Measurements from ENCODE around the gene MUCL3.
"Not testable (repeated sequence)": the region's sequence is repeated elsewhere in the genome, so short reads cannot be mapped to it uniquely, and the experiment has no call there.

The MUCL3 gene

GRCh38 chr6:30894935-30895334 is 45.8 kb upstream of the MUCL3 start:
- DNase-seq (ENCODE audit: low read depth), result no peak
- TF ChIP-seq, protein P1, sequence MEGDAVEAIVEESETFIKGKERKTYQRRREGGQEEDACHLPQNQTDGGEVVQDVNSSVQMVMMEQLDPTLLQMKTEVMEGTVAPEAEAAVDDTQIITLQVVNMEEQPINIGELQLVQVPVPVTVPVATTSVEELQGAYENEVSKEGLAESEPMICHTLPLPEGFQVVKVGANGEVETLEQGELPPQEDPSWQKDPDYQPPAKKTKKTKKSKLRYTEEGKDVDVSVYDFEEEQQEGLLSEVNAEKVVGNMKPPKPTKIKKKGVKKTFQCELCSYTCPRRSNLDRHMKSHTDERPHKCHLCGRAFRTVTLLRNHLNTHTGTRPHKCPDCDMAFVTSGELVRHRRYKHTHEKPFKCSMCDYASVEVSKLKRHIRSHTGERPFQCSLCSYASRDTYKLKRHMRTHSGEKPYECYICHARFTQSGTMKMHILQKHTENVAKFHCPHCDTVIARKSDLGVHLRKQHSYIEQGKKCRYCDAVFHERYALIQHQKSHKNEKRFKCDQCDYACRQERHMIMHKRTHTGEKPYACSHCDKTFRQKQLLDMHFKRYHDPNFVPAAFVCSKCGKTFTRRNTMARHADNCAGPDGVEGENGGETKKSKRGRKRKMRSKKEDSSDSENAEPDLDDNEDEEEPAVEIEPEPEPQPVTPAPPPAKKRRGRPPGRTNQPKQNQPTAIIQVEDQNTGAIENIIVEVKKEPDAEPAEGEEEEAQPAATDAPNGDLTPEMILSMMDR (IDR thresholded peaks at IDR 0.05; ENCODE audit: low read depth, low read length, missing control alignments), result no peak
- H3K4me3 ChIP-seq (ENCODE audit: low read depth, low read length), result no peak overlapping the region

GRCh38 chr6:30895343-30895742 is 45.4 kb upstream of the MUCL3 start:
- TF ChIP-seq, protein P1 (IDR thresholded peaks at IDR 0.05; ENCODE audit: low read depth, low read length, missing control alignments), result no peak
- DNase-seq (ENCODE audit: low read depth), result no peak
- H3K4me3 ChIP-seq (ENCODE audit: low read depth, low read length), result no peak overlapping the region

DNA sequence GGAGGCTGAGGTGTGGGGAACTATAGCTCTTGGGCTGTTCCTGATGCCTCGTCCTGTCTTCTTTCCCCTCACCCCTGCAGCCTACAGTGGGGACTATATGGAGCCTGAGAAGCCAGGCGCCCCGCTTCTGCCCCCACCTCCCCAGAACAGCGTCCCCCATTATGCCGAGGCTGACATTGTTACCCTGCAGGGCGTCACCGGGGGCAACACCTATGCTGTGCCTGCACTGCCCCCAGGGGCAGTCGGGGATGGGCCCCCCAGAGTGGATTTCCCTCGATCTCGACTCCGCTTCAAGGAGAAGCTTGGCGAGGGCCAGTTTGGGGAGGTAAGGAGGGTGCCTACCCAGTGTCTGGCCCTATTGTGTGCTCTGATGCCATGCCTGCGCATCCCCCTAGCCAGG is 44.2 kb upstream of the MUCL3 start:
- no peak for DNase-seq (ENCODE audit: low read depth)
- TF ChIP-seq, protein P1 (IDR thresholded peaks at IDR 0.05; ENCODE audit: low read depth, low read length, missing control alignments), result no peak
- no peak overlapping the region for H3K4me3 ChIP-seq (ENCODE audit: low read depth, low read length)

GRCh38 chr6:30897882-30898281 is 42.9 kb upstream of the MUCL3 start:
- no peak for DNase-seq (ENCODE audit: low read depth)
- TF ChIP-seq, protein P1 (IDR thresholded peaks at IDR 0.05; ENCODE audit: low read depth, low read length, missing control alignments), result no peak
- no peak overlapping the region for H3K4me3 ChIP-seq (ENCODE audit: low read depth, low read length)

- DNase-seq (ENCODE audit: low read depth), result no peak
- H3K4me3 ChIP-seq (ENCODE audit: low read depth, low read length), result no peak overlapping the region
- TF ChIP-seq, protein P1 (IDR thresholded peaks at IDR 0.05; ENCODE audit: low read depth, low read length, missing control alignments), result no peak
These were observed 41.9 kb upstream of the MUCL3 start for GRCh38 chr6:30898750-30899360.

DNA sequence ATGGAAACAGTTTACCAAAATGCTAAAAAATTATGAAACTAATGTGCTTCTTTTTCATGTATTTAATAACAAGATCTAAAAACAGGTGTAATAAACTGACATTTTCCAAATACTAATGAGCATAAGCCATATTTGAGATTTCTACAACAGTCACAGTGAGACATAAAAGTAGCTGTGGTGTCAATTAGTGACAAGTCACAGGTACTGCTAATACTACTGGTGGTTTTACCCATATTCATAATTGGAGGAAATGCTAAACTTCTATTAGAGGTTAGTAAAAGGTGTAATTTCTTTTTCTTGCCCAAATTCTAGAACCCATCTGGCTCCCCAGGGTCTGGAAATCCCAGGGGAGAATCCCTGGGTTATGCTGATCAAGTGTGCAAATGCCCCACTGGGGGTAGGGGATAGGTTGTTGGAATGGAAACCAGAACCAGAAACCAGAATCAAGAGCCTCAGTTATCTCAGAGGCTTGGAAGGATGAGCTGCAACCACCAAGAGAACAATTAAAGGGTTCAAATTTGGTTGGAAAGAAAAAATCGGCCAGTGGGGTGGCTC is 39.8 kb upstream of the MUCL3 start:
- DNase-seq (ENCODE audit: low read depth), result no peak
- H3K4me3 ChIP-seq (ENCODE audit: low read depth, low read length), result no peak overlapping the region
- TF ChIP-seq, protein P1 (IDR thresholded peaks at IDR 0.05; ENCODE audit: low read depth, low read length, missing control alignments), result no peak

- TF ChIP-seq, protein P1 (IDR thresholded peaks at IDR 0.05; ENCODE audit: low read depth, low read length, missing control alignments), result no peak
- H3K4me3 ChIP-seq (ENCODE audit: low read depth, low read length), result no peak overlapping the region
- no peak for DNase-seq (ENCODE audit: low read depth)
These were observed 39.3 kb upstream of the MUCL3 start for GRCh38 chr6:30901436-30901835.

DNA sequence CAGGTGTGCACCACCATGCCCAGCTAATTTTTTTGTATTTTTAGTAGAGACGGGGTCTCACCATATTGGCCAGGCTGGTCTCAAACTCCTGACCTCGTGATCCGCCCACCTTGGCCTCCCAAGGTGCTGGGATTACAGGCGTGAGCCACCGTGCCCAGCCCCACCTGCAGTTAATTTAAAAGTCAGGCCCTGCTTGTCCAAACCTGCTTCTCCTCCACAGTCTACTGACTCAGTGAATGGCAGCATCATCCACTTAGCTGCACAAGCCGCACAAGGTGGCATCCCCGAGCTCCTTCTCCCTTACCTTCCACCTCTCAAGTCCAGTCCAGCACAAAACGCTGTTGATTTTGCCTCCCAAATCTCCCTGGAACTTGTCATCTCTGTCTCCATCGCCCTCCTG is 38.6 kb upstream of the MUCL3 start:
- DNase-seq (ENCODE audit: low read depth); H3K4me3 ChIP-seq (ENCODE audit: low read depth, low read length): not testable (repeated sequence)

Measured in GM12864 (cell line).